Measurements from ENCODE around the gene IFI27L1.
A peak's percentile ranks its signal among the peaks of the same experiment; 100 is the strongest.

IFI27L1 gene

GRCh38 chr14:94058128-94058673 lies 22.9 kb upstream of the IFI27L1 start:
- no peak overlapping the region for H4K91ac ChIP-seq (ENCODE audit: low read depth, low read length)
- H3K79me1 ChIP-seq (ENCODE audit: low read length) = no peaks in the 10 kb centered on the region
- no peak overlapping the region for H3K14ac ChIP-seq (ENCODE audit: low read length)
- H3K4ac ChIP-seq (ENCODE audit: low read depth, low read length) = no peak overlapping the region
- H4K12ac ChIP-seq (ENCODE audit: low read depth, low read length) = no peak overlapping the region
- H3K9me3 ChIP-seq (ENCODE audit: insufficient read depth, low read depth, low read length) = no peaks in the 10 kb centered on the region
- no peak overlapping the region for H2BK12ac ChIP-seq (ENCODE audit: low read length)
- H3K23ac ChIP-seq (ENCODE audit: low read length) = no peak overlapping the region
- no peak overlapping the region for H3K4me2 ChIP-seq (ENCODE audit: low read length)
- no peak overlapping the region for H2BK120ac ChIP-seq (ENCODE audit: insufficient read depth, low read length, poor library complexity)
- H2AFZ ChIP-seq (ENCODE audit: insufficient read depth, low read length, poor library complexity) = no peak overlapping the region
- H3K79me2 ChIP-seq (ENCODE audit: control insufficient read depth, insufficient read depth, low read length, poor library complexity) = no peaks in the 10 kb centered on the region
- no peak overlapping the region for H2BK5ac ChIP-seq (ENCODE audit: low read depth, low read length, poor library complexity)
- no peaks in the 10 kb centered on the region for H3K27me3 ChIP-seq (ENCODE audit: insufficient read depth, low read length)
- no peak for DNase-seq
- H3K4me3 ChIP-seq (ENCODE audit: low read depth, low read length) = no peak overlapping the region
- H3K18ac ChIP-seq (ENCODE audit: low read length) = no peak overlapping the region
- peaks cover 21 to 60% of the 10 kb centered on the region in 2 experiments for H3K36me3 ChIP-seq (ENCODE audit: control insufficient read depth in 1 of 2, insufficient read depth in 2 of 2, low read length in 2 of 2)
- H4K8ac ChIP-seq (ENCODE audit: low read depth, low read length) = no peak overlapping the region
- H2AK5ac ChIP-seq (ENCODE audit: low read length) = no peak overlapping the region
- H3K9ac ChIP-seq (ENCODE audit: low read length) = no peak overlapping the region
- H3K4me1 ChIP-seq (ENCODE audit: control insufficient read depth in 1 of 2, insufficient read depth in 2 of 2, low read length in 2 of 2) = peaks cover 2 to 5% of the 10 kb centered on the region in 2 experiments
- WGBS (ENCODE audit: extremely low coverage, insufficient coverage, insufficient read length) = no CpG with 5 or more reads among the region's 1 CpG
- no peak overlapping the region for H3K27ac ChIP-seq (ENCODE audit: low read depth, low read length)

GRCh38 chr14:94058674-94059138 lies 22.4 kb upstream of the IFI27L1 start:
- no peak overlapping the region for H3K27ac ChIP-seq (ENCODE audit: low read depth, low read length)
- H3K79me2 ChIP-seq (ENCODE audit: control insufficient read depth, insufficient read depth, low read length, poor library complexity) = no peaks in the 10 kb centered on the region
- no CpG with 5 or more reads among the region's 5 CpGs for WGBS (ENCODE audit: extremely low coverage, insufficient coverage, insufficient read length)
- H4K8ac ChIP-seq (ENCODE audit: low read depth, low read length) = no peak overlapping the region
- no peak overlapping the region for H3K14ac ChIP-seq (ENCODE audit: low read length)
- peaks cover 21 to 60% of the 10 kb centered on the region in 2 experiments for H3K36me3 ChIP-seq (ENCODE audit: control insufficient read depth in 1 of 2, insufficient read depth in 2 of 2, low read length in 2 of 2)
- no peaks in the 10 kb centered on the region for H3K9me3 ChIP-seq (ENCODE audit: insufficient read depth, low read depth, low read length)
- H3K23ac ChIP-seq (ENCODE audit: low read length) = no peak overlapping the region
- H2BK12ac ChIP-seq (ENCODE audit: low read length) = no peak overlapping the region
- no peak overlapping the region for H4K91ac ChIP-seq (ENCODE audit: low read depth, low read length)
- H3K4me2 ChIP-seq (ENCODE audit: low read length) = no peak overlapping the region
- H2AK5ac ChIP-seq (ENCODE audit: low read length) = no peak overlapping the region
- H3K18ac ChIP-seq (ENCODE audit: low read length) = no peak overlapping the region
- no peak overlapping the region for H3K9ac ChIP-seq (ENCODE audit: low read length)
- H4K12ac ChIP-seq (ENCODE audit: low read depth, low read length) = no peak overlapping the region
- H3K4ac ChIP-seq (ENCODE audit: low read depth, low read length) = no peak overlapping the region
- H3K79me1 ChIP-seq (ENCODE audit: low read length) = no peaks in the 10 kb centered on the region
- H3K4me3 ChIP-seq (ENCODE audit: low read depth, low read length) = no peak overlapping the region
- no peak overlapping the region for H2BK120ac ChIP-seq (ENCODE audit: insufficient read depth, low read length, poor library complexity)
- DNase-seq = no peak
- H3K27me3 ChIP-seq (ENCODE audit: insufficient read depth, low read length) = no peaks in the 10 kb centered on the region
- H2BK5ac ChIP-seq (ENCODE audit: low read depth, low read length, poor library complexity) = no peak overlapping the region
- peaks cover 2 to 5% of the 10 kb centered on the region in 2 experiments for H3K4me1 ChIP-seq (ENCODE audit: control insufficient read depth in 1 of 2, insufficient read depth in 2 of 2, low read length in 2 of 2)
- H2AFZ ChIP-seq (ENCODE audit: insufficient read depth, low read length, poor library complexity) = no peak overlapping the region

GRCh38 chr14:94059998-94060397 lies 21.1 kb upstream of the IFI27L1 start:
- Histone ChIP-seq H4K12ac (ENCODE audit: low read depth, low read length) (no peak overlapping the region), H2BK120ac (ENCODE audit: insufficient read depth, low read length, poor library complexity) (no peak overlapping the region), H3K4me1 (ENCODE audit: control insufficient read depth in 1 of 2, insufficient read depth in 2 of 2, low read length in 2 of 2) (peaks cover 2 to 5% of the 10 kb centered on the region in 2 experiments), H3K18ac (ENCODE audit: low read length) (no peak overlapping the region), H3K79me1 (ENCODE audit: low read length) (no peaks in the 10 kb centered on the region), H4K8ac (ENCODE audit: low read depth, low read length) (no peak overlapping the region), H2BK12ac (ENCODE audit: low read length) (no peak overlapping the region), H3K4me3 (ENCODE audit: low read depth, low read length) (no peak overlapping the region), H3K23ac (ENCODE audit: low read length) (no peak overlapping the region), H2BK5ac (ENCODE audit: low read depth, low read length, poor library complexity) (no peak overlapping the region), H2AK5ac (ENCODE audit: low read length) (no peak overlapping the region), H2AFZ (ENCODE audit: insufficient read depth, low read length, poor library complexity) (no peak overlapping the region), H3K9ac (ENCODE audit: low read length) (no peak overlapping the region), H3K36me3 (ENCODE audit: control insufficient read depth in 1 of 2, insufficient read depth in 2 of 2, low read length in 2 of 2) (peaks cover 16 to 51% of the 10 kb centered on the region in 2 experiments), H4K91ac (ENCODE audit: low read depth, low read length) (no peak overlapping the region), H3K9me3 (ENCODE audit: insufficient read depth, low read depth, low read length) (no peaks in the 10 kb centered on the region), H3K27ac (ENCODE audit: low read depth, low read length) (no peak overlapping the region), H3K4ac (ENCODE audit: low read depth, low read length) (no peak overlapping the region), H3K14ac (ENCODE audit: low read length) (no peak overlapping the region), H3K27me3 (ENCODE audit: insufficient read depth, low read length) (no peaks in the 10 kb centered on the region), H3K4me2 (ENCODE audit: low read length) (no peak overlapping the region), H3K79me2 (ENCODE audit: control insufficient read depth, insufficient read depth, low read length, poor library complexity) (no peaks in the 10 kb centered on the region)
- no CpG with 5 or more reads among the region's 5 CpGs for WGBS (ENCODE audit: extremely low coverage, insufficient coverage, insufficient read length)
- no peak for DNase-seq

- WGBS (ENCODE audit: extremely low coverage, insufficient coverage, insufficient read length) = no CpG with 5 or more reads among the region's 9 CpGs
- Histone ChIP-seq H2BK12ac (ENCODE audit: low read length) (no peak overlapping the region), H3K4me2 (ENCODE audit: low read length) (no peak overlapping the region), H3K79me1 (ENCODE audit: low read length) (no peaks in the 10 kb centered on the region), H3K4me3 (ENCODE audit: low read depth, low read length) (no peak overlapping the region), H4K12ac (ENCODE audit: low read depth, low read length) (no peak overlapping the region), H3K4me1 (ENCODE audit: control insufficient read depth in 1 of 2, insufficient read depth in 2 of 2, low read length in 2 of 2) (peaks cover 2 to 13% of the 10 kb centered on the region in 2 experiments), H3K79me2 (ENCODE audit: control insufficient read depth, insufficient read depth, low read length, poor library complexity) (no peaks in the 10 kb centered on the region), H3K9me3 (ENCODE audit: insufficient read depth, low read depth, low read length) (no peaks in the 10 kb centered on the region), H3K9ac (ENCODE audit: low read length) (no peak overlapping the region), H2AK5ac (ENCODE audit: low read length) (no peak overlapping the region), H2BK5ac (ENCODE audit: low read depth, low read length, poor library complexity) (no peak overlapping the region), H3K4ac (ENCODE audit: low read depth, low read length) (no peak overlapping the region), H3K18ac (ENCODE audit: low read length) (peak overlapping the region; percentile 25), H3K27me3 (ENCODE audit: insufficient read depth, low read length) (no peaks in the 10 kb centered on the region), H3K36me3 (ENCODE audit: control insufficient read depth in 1 of 2, insufficient read depth in 2 of 2, low read length in 2 of 2) (peaks cover 12 to 37% of the 10 kb centered on the region in 2 experiments), H2AFZ (ENCODE audit: insufficient read depth, low read length, poor library complexity) (no peak overlapping the region), H4K8ac (ENCODE audit: low read depth, low read length) (no peak overlapping the region), H4K91ac (ENCODE audit: low read depth, low read length) (no peak overlapping the region), H3K23ac (ENCODE audit: low read length) (no peak overlapping the region), H3K14ac (ENCODE audit: low read length) (no peak overlapping the region), H2BK120ac (ENCODE audit: insufficient read depth, low read length, poor library complexity) (no peak overlapping the region), H3K27ac (ENCODE audit: low read depth, low read length) (no peak overlapping the region)
- peak in 1 of 2 donors; percentile 24 for DNase-seq
Observed at GRCh38 chr14:94062344-94062940, 18.7 kb upstream of the IFI27L1 start.

All from trophoblast cell (in vitro differentiated cells and primary cell).